ENCODE results near the gene SLC38A10. TPM values are rescaled to one million over a fixed set of nuclear protein-coding genes. Genes with fewer than 3 reads are reported as not detected.

The SLC38A10 gene
- total and polyA plus RNA-seq, 2 donors from 2014 or later: 72.7 to 89.7 TPM

GRCh38 chr17:81231121-81231645 is 63.9 kb downstream of the SLC38A10 start:
- H3K4me3 ChIP-seq (ENCODE audit: low read length in 3 of 3): no peak overlapping the region
- FAIRE-seq (no peak), DNase-seq (peak in 1 of 5 donors; percentile 75)
- peaks cover 5 to 10% (median 5%) of the 10 kb centered on the region in 3 donors for H3K36me3 ChIP-seq (ENCODE audit: control insufficient read depth in 2 of 3, insufficient read depth in 3 of 3, low read length in 3 of 3)
- TF ChIP-seq CTCF (IDR thresholded peaks at IDR 0.05; ENCODE audit: borderline replicate concordance, extremely low read depth, insufficient read depth): no peak
- H3K9ac ChIP-seq (ENCODE audit: low read length in 3 of 3): no peak overlapping the region
- no peaks in the 10 kb centered on the region for H3K27me3 ChIP-seq (ENCODE audit: control insufficient read depth, insufficient read depth, low read length)
- no peaks in the 10 kb centered on the region for H3K9me3 ChIP-seq (ENCODE audit: control insufficient read depth in 2 of 3, insufficient read depth in 1 of 3, low read length in 3 of 3)
- intact Hi-C loops (cut with DNase I): no loop called here
- no peaks in the 10 kb centered on the region for H3K4me1 ChIP-seq (ENCODE audit: control insufficient read depth in 2 of 3, insufficient read depth in 2 of 3, low read depth in 1 of 3, low read length in 3 of 3)
- no peak overlapping the region for H3K27ac ChIP-seq (ENCODE audit: low read depth in 2 of 2, low read length in 2 of 2)

GRCh38 chr17:81230043-81230820 is 64.9 kb downstream of the SLC38A10 start:
- no peaks in the 10 kb centered on the region for H3K4me1 ChIP-seq (ENCODE audit: control insufficient read depth in 2 of 3, insufficient read depth in 2 of 3, low read depth in 1 of 3, low read length in 3 of 3)
- H3K36me3 ChIP-seq (ENCODE audit: control insufficient read depth in 2 of 3, insufficient read depth in 3 of 3, low read length in 3 of 3): peaks cover 5 to 10% (median 5%) of the 10 kb centered on the region in 3 donors
- intact Hi-C loops (cut with DNase I): no loop called here
- peak in 1 of 5 donors; percentile 78 for DNase-seq
- H3K27ac ChIP-seq (ENCODE audit: low read depth in 2 of 2, low read length in 2 of 2): no peak overlapping the region
- no peak for TF ChIP-seq CTCF (IDR thresholded peaks at IDR 0.05; ENCODE audit: borderline replicate concordance, extremely low read depth, insufficient read depth)
- no peak overlapping the region for H3K9ac ChIP-seq (ENCODE audit: low read length in 3 of 3)
- H3K9me3 ChIP-seq (ENCODE audit: control insufficient read depth in 2 of 3, insufficient read depth in 1 of 3, low read length in 3 of 3): no peaks in the 10 kb centered on the region
- H3K27me3 ChIP-seq (ENCODE audit: control insufficient read depth, insufficient read depth, low read length): no peaks in the 10 kb centered on the region
- no peak for FAIRE-seq
- no peak overlapping the region for H3K4me3 ChIP-seq (ENCODE audit: low read length in 3 of 3)

- H3K4me1 ChIP-seq (ENCODE audit: control insufficient read depth in 2 of 3, insufficient read depth in 2 of 3, low read depth in 1 of 3, low read length in 3 of 3): no peaks in the 10 kb centered on the region
- peaks cover 5 to 10% (median 5%) of the 10 kb centered on the region in 3 donors for H3K36me3 ChIP-seq (ENCODE audit: control insufficient read depth in 2 of 3, insufficient read depth in 3 of 3, low read length in 3 of 3)
- no peak overlapping the region for H3K4me3 ChIP-seq (ENCODE audit: low read length in 3 of 3)
- H3K27ac ChIP-seq (ENCODE audit: low read depth in 2 of 2, low read length in 2 of 2): no peak overlapping the region
- intact Hi-C loops (cut with DNase I): no loop called here
- no peak for TF ChIP-seq CTCF (IDR thresholded peaks at IDR 0.05; ENCODE audit: borderline replicate concordance, extremely low read depth, insufficient read depth)
- H3K9ac ChIP-seq (ENCODE audit: low read length in 3 of 3): no peak overlapping the region
- H3K9me3 ChIP-seq (ENCODE audit: control insufficient read depth in 2 of 3, insufficient read depth in 1 of 3, low read length in 3 of 3): no peaks in the 10 kb centered on the region
- no peaks in the 10 kb centered on the region for H3K27me3 ChIP-seq (ENCODE audit: control insufficient read depth, insufficient read depth, low read length)
- DNase-seq (no peak), FAIRE-seq (no peak)
These were observed 65.5 kb downstream of the SLC38A10 start for GRCh38 chr17:81229666-81229920.

Measured in kidney (tissue), 14 donors.